HG03378 (cell line): Measurements from ENCODE around the gene ST8SIA4.

Experiments used
- ATAC-seq: cut with Tn5 transposase; IDR thresholded peaks from one replicate; pipeline ENCODE4 v1.9.1; 2021; ENCODE audit warnings: mild to moderate bottlenecking, moderate library complexity; ENCODE audit not compliant: unreplicated experiment

ST8SIA4 gene

GRCh38 chr5:100872408-100873190, 30.5 kb downstream of the ST8SIA4 start:
- ATAC-seq, result peak; percentile 64

DNA sequence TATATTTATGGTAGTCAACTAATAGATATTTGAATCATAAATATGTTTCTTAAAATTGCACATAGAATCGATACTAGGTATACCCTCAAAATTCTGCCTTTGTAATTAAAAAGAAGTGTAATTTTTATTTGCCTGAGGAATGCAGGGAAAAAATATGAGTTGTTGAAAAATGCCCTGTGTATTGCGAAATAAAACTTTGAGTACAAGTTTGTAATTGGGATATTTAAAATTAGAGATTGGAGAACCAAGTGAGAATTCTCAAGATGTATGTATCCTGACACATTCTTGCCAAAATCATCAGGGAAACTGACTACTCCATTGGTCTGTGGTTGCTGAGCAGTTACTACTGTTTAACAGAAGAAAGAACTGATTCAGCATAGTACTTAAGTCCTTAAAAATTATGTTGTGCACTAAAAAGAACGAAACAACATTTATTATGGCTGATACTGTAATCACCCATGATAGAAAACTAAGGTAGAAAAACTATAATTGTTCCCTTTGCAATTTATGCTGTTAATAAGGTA, 36.0 kb downstream of the ST8SIA4 start:
- no peak for ATAC-seq

DNA sequence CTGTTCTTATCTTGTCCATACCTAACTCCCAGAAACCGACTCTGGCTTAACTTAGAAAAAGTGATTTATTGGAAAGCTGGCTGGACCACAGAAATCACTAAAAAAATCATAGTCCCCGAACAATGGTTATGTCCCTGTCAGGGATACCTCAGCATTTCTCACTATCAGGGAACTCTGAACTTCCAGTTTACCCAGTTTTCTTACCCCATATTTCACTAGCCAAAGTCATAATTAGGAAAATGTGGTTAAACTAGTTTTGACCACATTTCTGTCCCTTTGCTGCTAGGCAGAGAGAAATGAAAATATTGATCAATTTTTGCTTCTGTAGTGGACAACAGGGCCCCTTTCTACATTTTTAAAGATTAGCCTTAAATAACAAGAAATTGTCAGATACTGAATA, 38.2 kb downstream of the ST8SIA4 start:
- ATAC-seq, result no peak

GRCh38 chr5:100863739-100864138, 39.3 kb downstream of the ST8SIA4 start:
- no peak for ATAC-seq

DNA sequence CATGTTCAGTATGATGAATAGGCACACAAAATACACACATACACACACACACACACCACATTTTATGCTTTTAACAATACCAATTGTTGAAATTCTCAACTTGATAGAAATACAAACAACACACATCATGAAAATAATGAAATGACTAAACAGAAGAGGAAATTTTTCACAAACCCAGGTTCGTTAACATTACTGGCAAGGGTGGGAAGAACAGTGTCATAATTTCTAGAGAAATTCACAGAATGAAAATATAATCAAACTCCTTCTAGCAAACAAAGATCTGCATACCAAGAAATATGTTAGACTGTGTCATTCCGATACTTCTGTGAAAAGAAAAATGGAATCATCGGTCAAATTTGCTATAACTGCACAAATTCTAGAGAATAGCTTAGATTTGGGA, 41.9 kb downstream of the ST8SIA4 start:
- ATAC-seq, result no peak

- ATAC-seq, result peak; percentile 47
Observed at GRCh38 chr5:100860407-100860806, 42.7 kb downstream of the ST8SIA4 start.

DNA sequence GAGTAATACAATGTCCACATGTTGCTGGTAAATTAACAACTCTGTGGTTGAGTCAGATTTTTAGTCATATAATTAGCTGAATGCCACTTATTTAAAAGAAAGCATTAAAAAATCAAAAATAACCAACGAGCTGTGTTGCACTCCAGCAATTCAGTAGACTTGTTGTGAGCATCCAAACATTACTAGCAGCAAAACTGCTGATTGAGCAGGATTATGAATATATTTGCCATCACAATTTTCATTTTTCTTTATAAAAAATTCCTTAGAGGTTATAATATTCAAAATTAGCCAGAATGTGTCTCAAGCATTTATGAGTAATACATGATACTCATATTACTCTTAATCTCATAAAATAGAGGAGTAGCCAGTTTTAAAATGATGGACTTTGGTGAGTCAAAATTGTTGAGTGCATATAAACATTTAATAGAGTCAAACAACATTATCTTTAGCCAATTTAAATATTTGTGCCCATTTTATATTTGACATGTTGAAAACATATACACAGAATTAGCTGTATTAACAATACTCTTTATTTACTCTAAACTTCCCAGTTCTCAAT, 44.0 kb downstream of the ST8SIA4 start:
- ATAC-seq, result no peak

GRCh38 chr5:100856462-100856861, 46.6 kb downstream of the ST8SIA4 start:
- ATAC-seq, result no peak

- ATAC-seq, result no peak
Observed at GRCh38 chr5:100855937-100856430, 47.1 kb downstream of the ST8SIA4 start.

GRCh38 chr5:100855295-100855694, 47.8 kb downstream of the ST8SIA4 start:
- no peak for ATAC-seq

DNA sequence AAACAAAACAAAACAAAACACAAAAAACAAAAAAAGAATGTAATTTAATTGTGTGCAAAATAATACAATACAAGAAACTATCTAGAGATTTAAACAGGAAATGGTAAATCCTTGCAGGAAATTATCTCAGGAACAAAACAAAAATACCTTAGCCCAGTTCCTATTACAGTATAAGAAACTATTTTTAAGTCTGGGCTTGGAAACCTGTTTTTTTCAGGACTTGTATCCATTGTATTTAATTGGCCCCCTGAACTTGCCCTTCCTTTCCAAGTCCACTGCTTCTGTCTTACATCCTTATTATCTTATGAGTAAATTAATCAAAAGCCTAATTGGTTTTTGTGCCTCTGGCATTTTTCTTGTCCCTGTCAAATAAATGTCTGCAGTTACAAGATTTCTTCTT, 48.5 kb downstream of the ST8SIA4 start:
- ATAC-seq, result no peak

- ATAC-seq, result no peak
Observed at GRCh38 chr5:100853582-100853981, 49.5 kb downstream of the ST8SIA4 start.

- ATAC-seq, result peak; percentile 96
Observed at GRCh38 chr5:100852988-100853449, 50.1 kb downstream of the ST8SIA4 start.

GRCh38 chr5:100852051-100852450, 51.0 kb downstream of the ST8SIA4 start:
- ATAC-seq, result no peak

DNA sequence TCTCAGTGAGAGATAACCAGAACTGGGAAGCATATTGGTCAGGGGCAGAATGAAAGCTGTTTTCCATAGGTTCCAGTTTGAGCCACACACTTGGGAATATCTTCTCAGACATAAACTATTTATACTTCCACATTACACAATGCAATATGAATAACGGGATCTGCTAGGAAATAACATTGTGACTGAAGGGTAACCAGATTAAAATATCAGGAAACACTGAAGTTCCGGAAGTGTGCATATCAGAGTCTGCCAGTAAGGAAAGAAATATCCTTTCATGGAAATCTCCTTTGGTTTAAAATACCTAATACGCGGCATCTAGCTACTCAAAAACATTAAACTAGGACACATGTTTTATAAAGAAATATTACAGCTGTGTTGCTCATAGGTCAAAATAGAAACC, 56.3 kb downstream of the ST8SIA4 start:
- no peak for ATAC-seq

DNA sequence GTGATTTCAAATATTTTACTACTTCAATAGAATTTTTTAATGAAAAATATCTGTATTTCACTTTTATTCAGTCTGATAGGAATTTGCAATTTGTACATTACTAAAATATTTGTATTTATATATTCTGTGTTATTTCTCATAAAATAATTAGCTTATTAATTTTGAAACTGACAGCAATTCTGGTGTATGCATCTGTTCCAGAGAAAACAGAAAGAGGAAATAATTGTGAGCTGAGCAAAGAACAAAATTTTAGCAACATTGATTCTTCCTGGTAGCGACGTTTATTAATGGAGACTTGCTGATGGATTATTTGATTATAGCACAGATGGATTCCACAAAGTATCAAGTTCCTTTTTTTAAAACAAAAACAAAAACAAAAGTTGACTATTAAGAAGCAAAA, 61.0 kb downstream of the ST8SIA4 start:
- ATAC-seq, result no peak

DNA sequence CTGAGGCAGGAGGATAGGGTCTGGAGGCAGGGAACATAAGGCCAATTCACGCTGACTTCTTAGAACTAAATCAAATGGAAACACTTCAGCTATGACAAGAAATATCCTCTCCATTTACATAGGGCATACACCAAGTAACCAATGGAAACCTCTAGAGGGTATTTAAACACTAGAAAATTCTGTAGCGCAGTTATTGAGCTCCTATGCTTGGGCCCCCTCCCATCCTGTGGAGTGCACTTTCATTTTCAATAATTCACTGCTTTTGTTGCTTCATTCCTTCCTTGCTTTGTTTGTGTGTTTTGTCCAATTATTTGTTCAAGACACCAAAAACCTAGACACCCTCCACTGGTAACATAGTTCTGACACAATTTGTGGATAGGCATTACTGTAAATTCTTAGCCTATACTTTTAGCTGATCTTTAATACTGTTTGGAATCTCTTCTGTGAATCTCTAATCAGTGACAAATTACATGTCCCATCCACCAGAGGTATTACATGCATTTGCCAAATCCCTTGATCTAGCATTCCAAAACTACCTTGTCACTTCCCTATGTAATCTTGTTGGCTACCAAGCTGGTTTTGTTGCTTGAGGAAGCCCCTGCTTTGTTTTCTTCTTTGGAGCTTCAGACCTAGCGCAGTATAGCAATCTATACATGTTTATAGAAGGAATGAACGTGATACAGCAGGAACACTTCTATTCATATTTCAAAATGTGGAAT, 61.6 kb downstream of the ST8SIA4 start:
- ATAC-seq, result no peak

DNA sequence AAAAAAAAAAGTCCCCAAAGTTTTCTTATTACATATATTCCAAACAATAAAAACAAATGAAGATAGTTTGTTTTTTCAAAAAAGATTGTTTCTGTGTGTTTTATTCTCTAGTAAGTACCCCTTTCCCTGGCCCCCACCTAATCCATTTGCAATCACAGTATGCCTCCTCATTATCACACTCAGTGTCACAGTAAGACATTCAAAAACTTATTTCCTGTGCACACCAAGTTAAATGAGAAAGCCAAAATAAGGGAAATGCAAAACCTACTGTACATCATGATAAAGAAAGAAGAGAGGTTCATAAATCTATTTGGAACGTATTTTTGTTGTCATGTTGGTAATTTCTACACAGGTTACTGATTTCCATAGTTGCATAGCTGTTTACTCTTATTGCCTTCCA, 62.3 kb downstream of the ST8SIA4 start:
- ATAC-seq, result peak; percentile 28

DNA sequence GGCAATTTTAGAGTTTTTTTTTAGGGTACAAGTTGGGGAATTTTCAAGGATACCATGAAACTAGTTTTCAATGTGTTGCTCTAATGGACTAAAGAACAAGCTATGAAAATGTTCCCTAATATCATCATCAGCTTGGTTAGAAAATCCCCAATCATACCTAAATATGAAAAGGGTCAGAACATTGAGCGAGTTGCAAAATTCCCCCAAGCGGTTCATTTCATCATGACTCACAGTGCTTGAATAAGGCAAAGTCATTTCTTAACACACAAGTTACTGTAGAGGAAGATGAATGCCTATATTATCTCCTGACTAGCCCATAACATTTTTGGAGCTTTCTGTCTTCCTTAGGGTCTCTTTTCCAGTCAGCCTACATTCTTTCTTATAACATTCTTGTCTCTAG, 62.7 kb downstream of the ST8SIA4 start:
- ATAC-seq, result peak; percentile 84

DNA sequence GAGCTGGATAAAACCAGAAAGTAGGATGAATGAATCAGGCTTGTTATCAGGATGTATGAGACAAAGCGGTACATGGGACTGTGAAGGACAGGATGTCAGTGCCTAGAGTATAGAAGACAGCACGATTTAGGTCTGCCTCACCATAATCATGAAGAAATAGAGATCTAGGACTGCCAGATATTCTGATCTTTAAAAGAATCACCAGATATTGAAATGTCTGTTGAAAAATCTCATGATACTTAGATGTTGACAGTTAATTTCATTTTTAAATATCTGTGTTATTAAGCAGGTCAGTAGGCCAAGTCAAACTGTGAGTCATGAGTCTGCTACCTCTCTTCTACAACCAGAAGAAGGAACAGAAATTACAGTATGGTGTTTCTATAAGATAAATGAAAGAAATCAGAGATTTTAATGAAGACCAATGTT, 65.0 kb downstream of the ST8SIA4 start:
- ATAC-seq, result peak; percentile 34

- ATAC-seq, result no peak
Observed at GRCh38 chr5:100834519-100834918, 68.6 kb downstream of the ST8SIA4 start.
